HEK293 (cell line): ENCODE data around the gene TMEM119.

ENCODE experiments used
- CTCF ChIA-PET: fragments of 350-600 bp; formaldehyde crosslinking; extraction: SDS; loops from one replicate; lab custom pipeline; 2021; ENCODE audit warnings: antibody characterized with exemption; lab: Yijun Ruan, JAX
- POLR2A ChIA-PET: fragments of 300-600 bp; formaldehyde crosslinking; extraction: SDS; loops from one replicate; lab custom pipeline; 2020; ENCODE audit warnings: antibody characterized with exemption, inconsistent platforms; lab: Yijun Ruan, JAX
- H3K27ac ChIP-seq: fragments of 200-500 bp; sonication (Bioruptor generic); 2 replicates; pipeline ENCODE4 v1.5.1; 2014; ENCODE audit warnings: low read depth, low read length, control low read depth, inconsistent platforms; ENCODE audit errors: extremely low read depth
- H3K36me3 ChIP-seq, 2 experiments: fragments of 200-500 bp in 1 of 2; sonication (Bioruptor generic) in 1 of 2; 1 replicate in 1 of 2; 2 replicates in 1 of 2; pipeline ENCODE4 v1.5.1; 2014 to 2017; ENCODE audit warnings: inconsistent platforms in 2 of 2, low read length in 2 of 2; ENCODE audit not compliant: control insufficient read depth in 2 of 2, insufficient read depth in 1 of 2
- H3K4me1 ChIP-seq: fragments of 200-500 bp; sonication (Bioruptor generic); 2 replicates; pipeline ENCODE4 v1.5.1; 2014; ENCODE audit warnings: mild to moderate bottlenecking, low read length, inconsistent platforms; ENCODE audit not compliant: control insufficient read depth, insufficient read depth
- H3K4me3 ChIP-seq: 2 replicates; pipeline ENCODE4 v1.5.1; 2011; ENCODE audit warnings: low read depth, mild to moderate bottlenecking, control low read depth, low read length, moderate library complexity
- H3K9me3 ChIP-seq: fragments of 200-500 bp; sonication (Bioruptor generic); 2 replicates; pipeline ENCODE4 v1.5.1; 2014; ENCODE audit warnings: low read depth, low read length, inconsistent platforms; ENCODE audit not compliant: control insufficient read depth, insufficient read depth
- BCL11B ChIP-seq: fragments of 450-650 bp; formaldehyde crosslinking; IDR thresholded peaks from 2 replicates; pipeline ENCODE4 v1.5.1; 2016; ENCODE audit warnings: low read depth, missing biosample characterization, missing genetic modification characterization
- PRDM2 ChIP-seq: fragments of 450-650 bp; formaldehyde crosslinking; IDR thresholded peaks from 2 replicates; pipeline ENCODE4 v1.5.1; 2016; ENCODE audit warnings: missing biosample characterization, missing genetic modification characterization, borderline replicate concordance
- SP7 ChIP-seq: fragments of 450-650 bp; formaldehyde crosslinking; IDR thresholded peaks from 2 replicates; pipeline ENCODE4 v1.5.1; 2016; ENCODE audit warnings: missing biosample characterization, missing genetic modification characterization
- ZFHX2 ChIP-seq: fragments of 450-650 bp; formaldehyde crosslinking; conservative IDR thresholded peaks from 2 replicates; pipeline ENCODE4 v1.5.1; 2016; ENCODE audit warnings: missing biosample characterization, missing genetic modification characterization
- ZNF10 ChIP-seq: fragments of 450-650 bp; formaldehyde crosslinking; IDR thresholded peaks from 2 replicates; pipeline ENCODE4 v1.5.1; 2017; ENCODE audit warnings: missing biosample characterization, missing genetic modification characterization
- ZNF37A ChIP-seq: fragments of 450-650 bp; IDR thresholded peaks from 2 replicates; pipeline ENCODE4 v1.5.1; 2018; ENCODE audit warnings: missing biosample characterization, missing genetic modification characterization
- ZNF830 ChIP-seq: fragments of 450-650 bp; IDR thresholded peaks from 2 replicates; pipeline ENCODE4 v1.5.0; 2018; ENCODE audit warnings: missing biosample characterization, missing genetic modification characterization, low read depth, mild to moderate bottlenecking, moderate library complexity
- TF ChIP-seq, protein P1 (sequence below): fragments of 450-650 bp; formaldehyde crosslinking; IDR thresholded peaks from 2 replicates; pipeline ENCODE4 v1.5.1; 2016; ENCODE audit warnings: missing biosample characterization, missing genetic modification characterization

TMEM119 gene

DNA sequence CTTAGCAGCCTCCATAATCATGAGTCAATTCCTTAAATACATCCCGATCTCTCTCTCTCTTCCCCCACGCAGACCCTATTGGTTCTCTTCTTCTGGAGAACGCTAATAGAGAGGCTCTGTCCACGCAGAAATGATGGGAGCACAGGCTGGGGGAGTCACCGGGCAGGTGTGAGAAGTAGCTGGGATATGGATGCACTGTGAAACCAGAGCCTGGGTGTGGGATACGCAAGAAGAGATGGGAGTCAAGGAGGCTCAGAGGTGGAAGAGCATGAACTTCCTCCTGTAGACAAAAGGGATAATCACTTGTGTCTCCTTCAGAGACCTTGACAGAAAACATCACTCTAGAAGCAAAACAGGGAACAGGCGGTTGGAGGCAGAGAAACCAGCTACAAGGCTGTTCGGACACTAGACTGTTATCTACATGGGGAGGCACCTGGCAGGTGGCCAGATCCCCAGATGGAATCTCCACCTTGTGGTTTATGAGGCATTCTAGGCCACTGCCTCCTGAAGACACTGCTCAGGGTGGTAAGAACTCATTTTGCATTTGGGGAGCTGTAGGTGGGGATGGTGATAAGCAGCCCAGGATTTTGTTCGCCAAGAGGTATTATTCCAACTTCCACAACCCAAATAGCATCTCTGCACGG, 43.0 kb upstream of the TMEM119 start (continued):
- TF ChIP-seq PRDM2 (tag by site-specific recombination) (no peak), ZNF10 (tag by site-specific recombination) (no peak), BCL11B (tag by site-specific recombination) (no peak), ZNF37A (tag by site-specific recombination) (no peak), SP7 (peak; percentile 19; the same call in 1 of the 2 replicates), ZNF830 (tag by site-specific recombination) (no peak)

DNA sequence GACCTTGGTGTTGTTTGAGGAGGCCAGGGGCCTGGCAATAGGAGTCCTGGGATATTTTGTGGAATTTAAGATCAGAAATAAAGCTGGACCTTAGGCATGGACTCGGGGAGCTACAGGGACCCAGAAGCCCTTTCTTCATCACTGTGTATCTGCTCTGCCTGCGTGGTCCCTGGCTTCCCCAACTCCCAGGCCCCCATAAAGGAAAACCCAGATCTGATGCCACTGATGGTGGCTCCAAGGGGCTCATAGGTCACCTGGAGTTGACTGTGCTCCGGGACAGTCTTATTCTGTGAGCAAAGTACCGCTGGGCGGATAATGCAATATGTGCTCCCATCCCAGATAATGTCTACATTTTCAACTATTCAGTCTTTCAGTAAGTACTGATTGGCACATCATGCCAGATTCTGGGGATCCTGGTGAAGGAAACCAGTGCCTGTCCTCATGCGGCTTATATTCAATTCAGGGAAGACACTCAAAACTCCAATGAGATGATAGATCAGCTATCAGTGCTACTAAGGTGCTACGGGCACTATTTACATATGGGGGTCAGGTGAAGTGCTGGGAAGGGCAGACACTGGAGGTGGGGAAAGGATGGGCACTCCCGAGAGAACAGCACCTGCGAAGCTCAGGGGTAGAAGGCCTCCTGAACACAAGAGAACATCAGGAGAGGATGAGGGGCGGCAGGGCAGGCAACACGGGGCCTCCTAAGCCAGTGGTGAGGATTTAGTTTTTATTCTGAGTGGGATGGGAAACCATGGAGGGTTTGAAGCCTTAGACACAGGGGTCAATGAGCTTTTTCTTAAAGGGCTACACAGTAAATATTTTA, 41.3 kb upstream of the TMEM119 start:
- ChIA-PET CTCF (interaction anchor here (5.4 kb wide), 1 partner anchor 22 kb away, joined by 35 read pairs; no protein-coding TSS in a partner anchor), POLR2A (interaction anchor here (1.3 kb wide), 1 partner anchor 10 kb away, joined by 3 read pairs; no protein-coding TSS in a partner anchor)
- no peaks in the 10 kb centered on the region for H3K9me3 ChIP-seq
- no peaks in the 10 kb centered on the region; the same call in 1 of the 2 replicates for H3K4me1 ChIP-seq
- no peak overlapping the region for H3K4me3 ChIP-seq
- TF ChIP-seq ZFHX2 (tag by site-specific recombination): no peak
- no peak overlapping the region for H3K27ac ChIP-seq
- peaks cover 0 to 2% of the 10 kb centered on the region in 2 experiments; a peak in 1 of 3 replicates for H3K36me3 ChIP-seq

- POLR2A ChIA-PET: no interaction called here
- Histone ChIP-seq H3K9me3 (no peaks in the 10 kb centered on the region), H3K4me3 (no peak overlapping the region), H3K27ac (no peak overlapping the region), H3K36me3 (no peaks in the 10 kb centered on the region), H3K4me1 (no peaks in the 10 kb centered on the region; the same call in 1 of the 2 replicates)
- CTCF ChIA-PET: interaction anchor here (5.4 kb wide), 1 partner anchor 21 kb away, joined by 35 read pairs; no protein-coding TSS in a partner anchor
- TF ChIP-seq, protein P1, sequence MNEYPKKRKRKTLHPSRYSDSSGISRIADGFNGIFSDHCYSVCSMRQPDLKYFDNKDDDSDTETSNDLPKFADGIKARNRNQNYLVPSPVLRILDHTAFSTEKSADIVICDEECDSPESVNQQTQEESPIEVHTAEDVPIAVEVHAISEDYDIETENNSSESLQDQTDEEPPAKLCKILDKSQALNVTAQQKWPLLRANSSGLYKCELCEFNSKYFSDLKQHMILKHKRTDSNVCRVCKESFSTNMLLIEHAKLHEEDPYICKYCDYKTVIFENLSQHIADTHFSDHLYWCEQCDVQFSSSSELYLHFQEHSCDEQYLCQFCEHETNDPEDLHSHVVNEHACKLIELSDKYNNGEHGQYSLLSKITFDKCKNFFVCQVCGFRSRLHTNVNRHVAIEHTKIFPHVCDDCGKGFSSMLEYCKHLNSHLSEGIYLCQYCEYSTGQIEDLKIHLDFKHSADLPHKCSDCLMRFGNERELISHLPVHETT (tag by site-specific recombination): no peak
- TF ChIP-seq, all 188 proteins: peak for 0
Observed at GRCh38 chr12:108638141-108638827, 40.4 kb upstream of the TMEM119 start.
